Retina (tissue), 1 donor: ENCODE data around the gene PELI2.
A peak's percentile ranks its signal among the peaks of the same experiment; 100 is the strongest.

ENCODE experiments used
- DNase-seq: peaks from one replicate; pipeline ENCODE4 v3.0.0-alpha.2; 2016

The PELI2 gene

DNA sequence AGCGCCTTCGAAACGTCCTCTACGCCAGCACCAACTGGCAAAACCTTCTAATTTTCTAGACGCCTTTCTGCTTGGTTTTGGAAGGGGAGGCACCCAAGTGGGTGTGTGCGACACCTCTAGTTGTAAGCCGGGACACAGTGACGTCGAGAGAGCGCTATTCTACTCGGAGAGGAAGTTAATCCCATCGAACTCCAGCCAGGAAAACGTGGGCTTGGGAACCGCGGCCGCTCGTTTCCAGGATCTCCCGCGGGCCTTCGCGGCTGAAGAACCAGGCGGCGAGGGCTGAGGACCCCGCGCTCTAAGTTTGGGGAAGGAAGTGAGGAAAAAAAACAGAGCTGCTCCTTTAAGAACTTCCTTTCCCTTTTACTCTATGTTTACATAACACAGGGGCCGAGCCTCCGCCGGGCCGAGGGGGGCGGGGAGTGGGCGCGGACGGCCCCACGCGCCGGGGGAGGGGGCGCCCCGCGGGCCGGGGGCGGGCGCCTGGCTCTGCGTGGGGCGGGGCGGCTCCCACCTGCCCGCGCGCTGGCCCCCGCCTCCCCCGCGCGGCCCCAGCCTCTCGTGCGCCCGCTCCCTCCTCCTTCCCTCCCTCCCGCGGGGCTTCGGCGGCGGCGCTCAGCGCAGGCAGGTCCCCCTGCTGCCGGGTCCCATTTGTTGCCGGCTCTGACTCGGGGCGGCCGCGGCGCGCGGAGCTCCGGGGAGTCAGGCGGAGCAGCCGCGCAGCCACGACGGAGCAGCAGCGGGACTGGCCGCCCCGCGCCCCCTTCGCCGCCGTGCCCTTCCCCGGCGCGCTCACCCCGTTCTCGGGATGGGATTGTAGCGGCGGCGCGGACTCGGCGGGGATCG is at the start of gene PELI2:
Gene PELI2 (plus strand): TSS at position 647 of the 846 bp plus-strand sequence. CDS start 250 bp downstream, outside the sequence.
- peak; percentile 86 for DNase-seq

- no peak for DNase-seq
These were observed 44.4 kb upstream of the PELI2 start for GRCh38 chr14:56073799-56074198.

DNA sequence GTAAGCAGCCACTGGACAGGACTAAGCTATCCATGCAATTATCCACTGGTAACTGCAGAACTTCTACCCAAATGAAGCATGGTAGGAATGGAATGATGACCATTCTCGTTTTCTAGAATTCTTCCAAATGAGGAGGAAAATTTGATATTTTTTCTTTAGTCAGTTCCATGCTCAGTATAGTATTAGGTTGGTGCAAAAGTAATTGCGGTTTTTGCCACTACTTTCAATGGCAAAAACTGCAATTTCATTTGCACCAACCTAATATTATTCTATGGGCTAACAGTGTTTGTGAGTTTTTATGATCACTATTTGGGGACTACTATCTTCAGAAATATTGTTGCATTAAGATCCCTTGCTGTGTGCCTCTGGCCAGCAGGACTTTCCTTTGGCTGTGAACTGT is 42.9 kb upstream of the PELI2 start:
- DNase-seq = no peak

DNA sequence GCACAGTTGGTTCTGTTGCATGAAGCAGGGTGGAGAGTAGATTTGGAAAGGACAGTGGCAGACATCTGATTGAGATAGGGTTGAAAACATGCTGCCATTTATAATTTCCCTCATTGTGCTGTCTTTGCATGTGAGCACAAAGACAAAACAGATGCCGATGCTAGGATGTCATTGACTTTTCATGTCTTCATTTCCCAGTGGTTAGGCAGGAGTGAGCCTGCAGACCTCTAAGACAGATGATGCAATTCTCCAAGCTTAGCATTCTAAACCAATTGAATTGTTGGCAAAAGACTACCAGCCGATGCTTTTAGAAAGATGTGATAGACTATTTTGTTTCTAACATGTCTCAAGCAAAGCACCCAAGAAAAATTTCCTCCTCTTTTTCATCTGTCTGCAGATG is 37.1 kb upstream of the PELI2 start:
- DNase-seq = no peak

DNA sequence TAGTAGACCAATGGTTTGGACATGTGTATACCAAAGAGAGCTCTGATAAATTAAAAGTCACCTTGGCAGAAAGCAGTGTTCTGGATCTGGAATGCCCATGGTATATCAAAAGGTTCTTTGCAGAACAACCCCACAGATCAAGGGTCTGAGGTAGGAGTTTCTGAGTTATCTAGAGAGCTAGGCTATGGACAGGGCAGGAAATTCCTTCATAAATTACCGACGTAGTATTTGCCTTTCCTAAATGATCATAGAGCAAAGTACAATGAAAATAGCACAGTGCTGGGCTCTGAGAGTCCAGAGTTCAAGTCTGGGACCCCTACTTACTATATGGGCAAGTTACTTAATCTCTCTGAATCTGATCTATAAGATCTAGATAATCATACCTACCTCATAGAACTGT is 35.3 kb upstream of the PELI2 start:
- no peak for DNase-seq

DNA sequence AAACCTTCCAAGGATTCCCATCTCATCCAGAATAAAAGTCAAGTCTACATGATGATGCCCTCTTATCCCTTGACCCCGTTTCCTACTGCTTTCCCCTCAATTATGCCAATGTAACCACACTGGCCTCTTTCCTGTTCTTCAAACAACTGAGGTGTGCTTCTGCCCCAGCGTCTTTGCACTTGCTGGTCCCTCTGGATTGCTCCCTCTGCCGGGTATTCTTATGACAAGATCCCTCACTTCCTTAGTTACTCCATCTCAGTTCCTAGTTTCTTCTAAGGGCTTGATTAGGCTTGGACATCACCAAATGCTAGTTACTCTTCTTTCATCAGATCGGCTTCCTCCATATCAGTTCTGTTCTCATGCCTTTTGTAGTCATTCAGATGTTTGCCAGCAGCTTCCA is 32.7 kb upstream of the PELI2 start:
- DNase-seq = no peak

GRCh38 chr14:56087671-56088471 is 30.3 kb upstream of the PELI2 start:
- DNase-seq = peak; percentile 44

- no peak for DNase-seq
These were observed 29.3 kb upstream of the PELI2 start for GRCh38 chr14:56088941-56089340.

DNA sequence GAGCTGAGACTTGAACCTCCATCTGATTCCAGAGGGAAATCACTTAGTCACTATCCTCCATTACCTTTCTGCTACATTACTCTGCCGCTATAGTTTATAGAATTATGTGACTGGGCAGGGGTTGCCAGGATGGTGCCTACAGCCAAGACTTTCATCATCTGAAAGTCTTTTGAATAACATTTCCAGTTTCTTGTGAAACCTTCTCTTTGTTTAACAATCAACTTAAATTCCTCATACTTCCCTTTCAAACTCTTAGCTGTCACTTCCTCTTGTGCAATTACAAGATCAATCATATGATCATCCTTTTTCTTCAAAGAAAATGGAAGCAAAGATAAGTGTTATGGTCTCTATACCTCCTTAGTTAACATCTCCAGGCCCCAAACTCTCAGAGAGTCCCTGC is 25.4 kb upstream of the PELI2 start:
- DNase-seq = no peak

DNA sequence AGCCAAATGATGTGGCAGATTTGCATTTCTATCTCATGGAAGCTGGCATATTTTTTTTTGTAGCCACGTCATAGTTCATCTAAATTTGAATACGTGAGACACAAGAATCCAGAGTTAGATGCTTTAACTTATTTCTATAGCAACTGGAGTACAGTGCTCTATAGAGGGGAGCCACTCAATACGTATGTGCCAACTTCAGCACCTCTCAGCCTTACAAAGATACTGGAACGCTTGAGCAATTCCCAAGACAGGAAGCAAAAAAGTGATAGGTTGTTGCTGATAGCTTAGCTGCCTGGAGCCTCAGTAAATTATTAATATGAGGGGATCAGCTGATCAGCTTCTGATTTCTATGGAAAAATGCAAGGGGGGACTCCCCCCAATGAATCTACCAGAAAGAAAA is 24.1 kb upstream of the PELI2 start:
- no peak for DNase-seq

DNA sequence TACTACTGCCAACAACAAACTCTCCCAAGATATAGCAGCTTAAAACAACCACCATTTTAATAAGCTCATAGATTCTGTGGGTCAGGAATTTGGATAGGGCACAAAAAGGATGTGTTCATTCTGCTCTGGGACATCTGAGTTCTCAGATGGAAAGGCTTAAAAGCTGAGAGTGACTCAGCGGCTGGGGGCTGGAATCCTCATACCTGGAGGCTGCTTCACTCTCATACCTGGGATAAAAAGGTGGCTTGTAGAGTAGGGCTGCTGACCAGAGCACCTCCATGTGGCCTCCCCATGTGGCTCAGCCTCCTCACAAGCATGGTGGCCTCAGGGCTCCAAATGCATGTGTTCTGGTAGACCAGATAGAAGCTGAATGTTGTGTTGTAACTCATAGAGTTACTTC is 20.2 kb upstream of the PELI2 start:
- no peak for DNase-seq

- no peak for DNase-seq
These were observed 19.0 kb upstream of the PELI2 start for GRCh38 chr14:56099081-56099797.

- DNase-seq = no peak
These were observed 17.7 kb upstream of the PELI2 start for GRCh38 chr14:56100556-56100955.

DNA sequence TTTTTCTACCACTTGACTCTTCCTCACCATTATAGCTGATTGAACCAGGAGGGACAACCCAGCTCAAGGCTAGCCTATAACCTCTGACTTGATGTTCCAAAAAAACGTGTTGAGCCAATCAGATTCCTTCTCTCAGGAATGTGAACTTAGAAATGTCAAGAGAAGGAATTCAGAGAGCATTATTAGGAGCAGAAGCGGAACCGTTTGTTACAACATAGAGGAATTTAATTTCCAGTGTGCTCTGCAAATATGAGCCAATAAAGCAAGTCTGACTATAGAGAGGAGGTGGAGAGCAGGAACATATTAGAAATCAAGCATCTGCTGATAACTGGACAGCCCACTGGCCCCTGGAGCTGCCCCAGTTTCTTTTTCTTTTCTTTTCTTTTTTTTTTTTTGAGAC is 15.3 kb upstream of the PELI2 start:
- DNase-seq = no peak

- DNase-seq = no peak
These were observed 10.6 kb upstream of the PELI2 start for GRCh38 chr14:56107615-56108014.

- no peak for DNase-seq
These were observed 10.2 kb upstream of the PELI2 start for GRCh38 chr14:56108057-56108456.

GRCh38 chr14:56112781-56113180 is 5.4 kb upstream of the PELI2 start:
- DNase-seq = no peak

GRCh38 chr14:56115334-56115870 is 2.8 kb upstream of the PELI2 start:
- DNase-seq = peak; percentile 43

GRCh38 chr14:56115976-56116893 is 2.0 kb upstream of the PELI2 start:
- DNase-seq = peak; percentile 38

DNA sequence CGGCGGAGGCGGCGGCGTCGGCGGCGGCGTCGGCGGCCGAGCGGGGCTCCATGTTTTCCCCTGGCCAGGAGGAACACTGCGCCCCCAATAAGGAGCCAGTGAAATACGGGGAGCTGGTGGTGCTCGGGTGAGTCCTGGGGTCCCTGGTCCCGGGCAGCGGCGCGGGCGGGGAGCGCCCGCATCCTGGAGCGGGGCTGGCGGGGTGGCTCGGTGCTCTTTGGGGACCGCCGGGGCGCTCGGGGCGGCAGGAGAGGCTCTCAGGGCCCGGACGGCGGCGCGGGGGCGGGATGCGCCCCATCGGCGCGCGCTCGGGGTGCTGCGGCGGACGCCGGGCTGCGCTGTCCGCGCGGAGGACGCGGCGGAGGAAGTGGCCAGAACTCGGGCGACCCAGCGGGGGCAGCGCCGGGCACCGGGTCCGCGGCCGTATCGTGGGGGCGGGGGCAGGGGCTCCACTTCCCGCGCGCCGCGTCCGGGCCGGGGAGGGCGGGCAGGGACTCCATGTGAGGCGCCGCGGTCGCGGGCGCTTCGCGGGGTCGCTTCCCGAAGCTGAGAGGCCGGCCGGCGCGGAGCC is 485 bp downstream of the PELI2 start:
- peak; percentile 59 for DNase-seq

GRCh38 chr14:56119201-56119981 is 1.2 kb downstream of the PELI2 start:
- DNase-seq = peak; percentile 84
